H1 (cell line): ENCODE results near the gene RFX3. TPM values are rescaled to one million over a fixed set of nuclear protein-coding genes. Genes with fewer than 3 reads are reported as not detected.

Source experiments
- CTCF ChIA-PET: fragments of 300-600 bp; sonication (Branson Sonifier 250); formaldehyde crosslinking; loops from one replicate; lab custom pipeline; 2021; ENCODE audit not compliant: partially characterized antibody; lab: Charles Lee
- POLR2A ChIA-PET: fragments of 300-600 bp; sonication (Branson Sonifier 250); formaldehyde crosslinking; loops from one replicate; lab custom pipeline; 2021; ENCODE audit warnings: inconsistent platforms; ENCODE audit not compliant: partially characterized antibody; lab: Charles Lee
- DNase-seq, 2 experiments: peaks; one replicate each; pipeline versions ENCODE4 v3.0.0 to v3.0.0-alpha.2; 2010 to 2022; ENCODE audit warnings: low spot score in 2 of 2, low read depth in 1 of 2, mixed read lengths in 1 of 2
- FAIRE-seq: peaks from 2 replicates; lab custom pipeline; 2011; peaks lifted over from hg19 to GRCh38; lab: Jason Lieb, UNC
- H2AFZ ChIP-seq: 2 replicates; pipeline ENCODE4 v1.8.1; 2012; ENCODE audit warnings: low read length, inconsistent platforms
- H2AK5ac ChIP-seq: 2 replicates; pipeline ENCODE4 v1.6.1; 2013; ENCODE audit warnings: low read depth, low read length
- H2BK120ac ChIP-seq: replicated peaks from 2 replicates; pipeline ENCODE3; 2013; ENCODE audit warnings: low read depth, low read length, inconsistent platforms
- H2BK12ac ChIP-seq: 2 replicates; pipeline ENCODE4 v1.6.1; 2013; ENCODE audit warnings: low read depth, low read length
- H2BK15ac ChIP-seq: 2 replicates; pipeline ENCODE4 v1.6.1; 2013; ENCODE audit warnings: low read length
- H2BK20ac ChIP-seq: 2 replicates; pipeline ENCODE4 v1.6.1; 2013; ENCODE audit warnings: low read length
- H2BK5ac ChIP-seq: 2 replicates; pipeline ENCODE4 v1.6.1; 2013; ENCODE audit warnings: low read depth, low read length
- H3K14ac ChIP-seq: 2 replicates; pipeline ENCODE4 v1.6.1; 2013; ENCODE audit warnings: inconsistent platforms; ENCODE audit not compliant: insufficient read length
- H3K18ac ChIP-seq: 2 replicates; pipeline ENCODE4 v1.6.1; 2013; ENCODE audit warnings: low read length; ENCODE audit errors: extremely low read depth
- H3K23ac ChIP-seq: 2 replicates; pipeline ENCODE4 v1.6.1; 2013; ENCODE audit warnings: inconsistent platforms; ENCODE audit not compliant: insufficient read length
- H3K23me2 ChIP-seq: 2 replicates; pipeline ENCODE4 v1.6.1; 2013; ENCODE audit warnings: low read depth, low read length
- H3K27ac ChIP-seq: 2 replicates; pipeline ENCODE4 v1.6.1; 2011; ENCODE audit warnings: low read depth, low read length, inconsistent platforms
- H3K27me3 ChIP-seq, 4 experiments: replicated peaks in 1 of 4; 1 replicate in 1 of 4; 2 replicates in 3 of 4; pipeline versions ENCODE4 v1.6.1 to v1.8.1; 2011 to 2013; ENCODE audit warnings: low read length in 3 of 4, mild to moderate bottlenecking in 3 of 4, inconsistent platforms in 2 of 4, mixed read lengths in 2 of 4, moderate library complexity in 1 of 4; ENCODE audit not compliant: control insufficient read depth in 3 of 4, insufficient read depth in 3 of 4; ENCODE audit errors: extremely low read depth in 1 of 4
- H3K36me3 ChIP-seq, 4 experiments: 2 replicates each; pipeline versions ENCODE4 v1.6.1 to v1.8.1; 2011 to 2013; ENCODE audit warnings: mild to moderate bottlenecking in 4 of 4, low read length in 3 of 4, moderate library complexity in 2 of 4, control low read depth in 1 of 4, inconsistent platforms in 1 of 4; ENCODE audit not compliant: insufficient read depth in 4 of 4, control insufficient read depth in 2 of 4
- H3K4ac ChIP-seq: replicated peaks from 2 replicates; pipeline ENCODE3; 2013; ENCODE audit warnings: low read length, low read depth, mixed read lengths, inconsistent platforms; ENCODE audit not compliant: insufficient read length
- H3K4me1 ChIP-seq, 4 experiments: replicated peaks in 1 of 4; 1 replicate in 1 of 4; 2 replicates in 3 of 4; pipeline versions ENCODE4 v1.6.1 to v1.8.1; 2011 to 2013; ENCODE audit warnings: low read length in 3 of 4, inconsistent platforms in 2 of 4, mixed read lengths in 1 of 4; ENCODE audit not compliant: insufficient read depth in 4 of 4, control insufficient read depth in 3 of 4
- H3K4me2 ChIP-seq, 2 experiments: 2 replicates each; pipeline versions ENCODE4 v1.6.1 to v1.8.1; 2011 to 2013; ENCODE audit warnings: low read depth in 2 of 2, low read length in 2 of 2, control low read depth in 1 of 2, inconsistent platforms in 1 of 2, mild to moderate bottlenecking in 1 of 2; ENCODE audit not compliant: insufficient read depth in 1 of 2
- H3K4me3 ChIP-seq, 4 experiments: fragments of 200-600, 300-600 bp in 1 of 4; sonication (generic), shearing (Covaris generic), sonication (Bioruptor Twin) in 1 of 4; 2 replicates each; pipeline versions ENCODE4 v1.5.1 to v1.8.1; 2011 to 2016; ENCODE audit warnings: low read length in 4 of 4, low read depth in 3 of 4, control low read depth in 2 of 4, inconsistent platforms in 2 of 4, mild to moderate bottlenecking in 2 of 4, mixed read lengths in 1 of 4, moderate library complexity in 1 of 4; ENCODE audit not compliant: insufficient read depth in 2 of 4; ENCODE audit errors: extremely low read depth in 1 of 4
- H3K56ac ChIP-seq: replicated peaks from 2 replicates; pipeline ENCODE3; 2013; ENCODE audit warnings: low read depth, mild to moderate bottlenecking, mixed read lengths, low read length, inconsistent platforms; ENCODE audit not compliant: insufficient read length
- H3K79me1 ChIP-seq: 2 replicates; pipeline ENCODE4 v1.6.1; 2013; ENCODE audit warnings: low read depth, low read length, control low read depth
- H3K79me2 ChIP-seq, 2 experiments: 2 replicates each; pipeline versions ENCODE4 v1.6.1 to v1.8.1; 2012 to 2013; ENCODE audit warnings: low read length in 2 of 2, mild to moderate bottlenecking in 2 of 2, inconsistent platforms in 1 of 2; ENCODE audit not compliant: insufficient read depth in 2 of 2, control insufficient read depth in 1 of 2
- H3K9ac ChIP-seq, 4 experiments: replicated peaks in 1 of 4; 1 replicate in 1 of 4; 2 replicates in 3 of 4; pipeline versions ENCODE4 v1.6.1 to v1.8.1; 2011 to 2013; ENCODE audit warnings: low read depth in 3 of 4, low read length in 3 of 4, control low read depth in 2 of 4, mild to moderate bottlenecking in 2 of 4, moderate library complexity in 2 of 4, inconsistent platforms in 1 of 4; ENCODE audit errors: extremely low read depth in 1 of 4
- H3K9me3 ChIP-seq, 2 experiments: 2 replicates each; pipeline versions ENCODE4 v1.6.1 to v1.8.1; 2012 to 2013; ENCODE audit warnings: mild to moderate bottlenecking in 2 of 2, moderate library complexity in 2 of 2, control low read depth in 1 of 2, inconsistent platforms in 1 of 2, low read depth in 1 of 2, low read length in 1 of 2, mixed read lengths in 1 of 2; ENCODE audit not compliant: insufficient read depth in 2 of 2
- H4K20me1 ChIP-seq, 2 experiments: replicated peaks in 1 of 2; 2 replicates each; pipeline versions ENCODE3 to v1.8.1; 2011 to 2013; ENCODE audit warnings: inconsistent platforms in 2 of 2, low read length in 2 of 2, mild to moderate bottlenecking in 1 of 2; ENCODE audit not compliant: insufficient read depth in 2 of 2, control insufficient read depth in 1 of 2
- H4K5ac ChIP-seq: 2 replicates; pipeline ENCODE4 v1.6.1; 2013; ENCODE audit warnings: low read length, low read depth, mixed read lengths, inconsistent platforms; ENCODE audit not compliant: insufficient read length
- H4K8ac ChIP-seq: 2 replicates; pipeline ENCODE4 v1.8.0; 2013; ENCODE audit warnings: mild to moderate bottlenecking, moderate library complexity, low read length, inconsistent platforms; ENCODE audit not compliant: insufficient read depth; ENCODE audit errors: extremely low read depth
- H4K91ac ChIP-seq: replicated peaks from 2 replicates; pipeline ENCODE3; 2013; ENCODE audit warnings: low read length, mixed read lengths, inconsistent platforms; ENCODE audit not compliant: insufficient read length
- SAP30 ChIP-seq: fragments of 300-600 bp; sonication (generic); IDR thresholded peaks from 2 replicates; pipeline ENCODE4 v1.7.1; 2012; ENCODE audit warnings: low read length, moderate library complexity, mild to moderate bottlenecking, inconsistent platforms; ENCODE audit not compliant: insufficient read depth, insufficient replicate concordance
- WGBS, 2 experiments: shearing (Covaris generic) in 1 of 2; methylation state at CpG; one replicate each; pipeline versions ENCODE4 v1.1.6 to v1.1.7; 2013 to 2015; ENCODE audit warnings: low lambda C conversion rate in 2 of 2, mixed read lengths in 2 of 2, inconsistent platforms in 1 of 2, low coverage in 1 of 2, missing lambda C conversion rate in 1 of 2; ENCODE audit not compliant: insufficient replicate concordance in 2 of 2, insufficient coverage in 1 of 2, insufficient read length in 1 of 2; ENCODE audit errors: extremely low coverage in 1 of 2, missing lambda C conversion rate in 1 of 2; 5-methylcytosine and 5-hydroxymethylcytosine counted together
- polyA plus RNA-seq, 7 experiments: library from polyadenylated mRNA; depleted of rRNA in 3 of 7; stranded (reverse) in 5 of 7; unstranded in 2 of 7; fragments of >200 nt in 5 of 7; fragments of 200-250 nt in 2 of 7; gene quantifications; 1 replicate in 5 of 7; 2 replicates in 1 of 7; 4 replicates in 1 of 7; pipeline versions ENCODE4 v1.2.1 to v1.2.3, GENCODE V29; 2011 to 2013; ENCODE audit warnings: missing spikeins in 2 of 7, mixed read lengths in 2 of 7
- total RNA-seq: library from RNA; stranded (reverse); fragmentation: NEBNext Ultra II Directional; extraction: Animal tissue kit (Norgen Biotek cat#: 25700); gene quantifications from 2 replicates; pipeline ENCODE4 v1.2.1, GENCODE V29; 2021
- TF ChIP-seq, protein P1 (sequence below), 3 experiments: IDR thresholded peaks; 1 replicate in 2 of 3; 2 replicates in 1 of 3; pipeline versions ENCODE4 v1.5.1 to v1.6.1; 2011; ENCODE audit warnings: low read length in 3 of 3, mild to moderate bottlenecking in 3 of 3, inconsistent platforms in 2 of 3, low read depth in 1 of 3, moderate library complexity in 1 of 3; ENCODE audit not compliant: insufficient read depth in 1 of 3; ENCODE audit errors: control extremely low read depth in 1 of 3

Gene RFX3
- total and polyA plus RNA-seq, 2 of the 8 experiments (the other 6 are each of a cell fraction or from before 2014, with no cell fraction given): 4.9 to 22.6 TPM

DNA sequence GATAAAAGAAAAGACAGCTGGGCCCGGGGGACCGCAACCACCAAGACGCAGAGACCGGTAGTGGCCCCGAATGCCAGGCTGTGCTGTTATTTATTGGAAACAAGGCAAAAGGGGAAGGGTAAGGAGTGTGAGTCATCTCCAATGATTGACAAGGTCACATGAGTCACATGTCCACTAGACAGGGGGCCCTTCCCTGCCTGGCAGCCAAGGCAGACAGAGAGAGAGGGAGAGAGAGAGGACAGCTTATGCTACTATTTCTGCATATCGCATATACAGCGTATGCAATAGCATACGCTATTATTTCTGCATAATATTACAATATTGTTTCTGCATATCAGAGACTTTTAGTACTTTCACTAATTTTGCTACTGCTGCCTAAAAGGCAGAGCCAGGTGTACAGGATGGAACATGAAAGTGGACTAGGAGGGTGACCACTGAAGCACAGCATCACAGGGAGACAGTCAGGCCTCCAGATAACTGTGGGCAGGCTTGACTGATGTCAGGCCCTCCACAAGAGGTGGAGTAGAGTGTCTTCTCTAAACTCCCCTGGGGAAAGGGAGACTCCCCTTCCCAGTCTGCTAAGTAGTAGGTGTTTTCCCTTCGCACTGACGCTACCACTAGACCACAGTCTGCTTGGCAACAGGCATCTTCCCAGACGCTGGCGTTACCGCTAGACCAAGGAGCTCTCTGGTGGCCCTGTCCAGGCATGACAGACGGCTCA, 50.3 kb downstream of the RFX3 start:
- Histone ChIP-seq H2BK20ac (no peak overlapping the region), H3K79me1 (0 out of 2 replicates have a peak, but pooled peaks cover 2% of the 10 kb centered on the region), H3K9ac (no peak overlapping the region), H4K8ac (no peak overlapping the region), H3K27ac (no peak overlapping the region), H2BK12ac (no peak overlapping the region), H2AFZ (no peak overlapping the region), H2AK5ac (no peak overlapping the region), H3K4me3 (no peak overlapping the region), H3K27me3 (no peaks in the 10 kb centered on the region), H3K23me2 (no peaks in the 10 kb centered on the region), H4K5ac (no peak overlapping the region), H3K4me1 (peaks cover 0 to 10% (median 5%) of the 10 kb centered on the region in 4 experiments; a peak in 4 of 7 replicates), H3K56ac (no peak overlapping the region), H3K79me2 (peaks cover 0 to 14% of the 10 kb centered on the region in 2 experiments; a peak in 2 of 4 replicates), H4K91ac (no peak overlapping the region), H3K36me3 (no peaks in the 10 kb centered on the region), H3K9me3 (no peaks in the 10 kb centered on the region), H3K23ac (no peak overlapping the region), H2BK5ac (no peak overlapping the region), H4K20me1 (no peaks in the 10 kb centered on the region), H3K18ac (no peak overlapping the region), H3K4me2 (no peak overlapping the region), H3K4ac (no peak overlapping the region), H2BK15ac (no peak overlapping the region), H3K14ac (no peak overlapping the region), H2BK120ac (no peak overlapping the region)
- ChIA-PET POLR2A (no interaction called here), CTCF (interaction anchor here (0.6 to 2.1 kb wide), 3 partner anchors 8 to 15 kb away, joined by 3 to 5 read pairs (median 3); no protein-coding TSS in a partner anchor)
- WGBS, 2 experiments: 84% methylated on average over 14 of the region's 14 CpGs; no CpG with 5 or more reads in 1 of the 2 experiments
- no peak for DNase-seq
- no peak for FAIRE-seq
- no peak for TF ChIP-seq SAP30
- TF ChIP-seq, protein P1, sequence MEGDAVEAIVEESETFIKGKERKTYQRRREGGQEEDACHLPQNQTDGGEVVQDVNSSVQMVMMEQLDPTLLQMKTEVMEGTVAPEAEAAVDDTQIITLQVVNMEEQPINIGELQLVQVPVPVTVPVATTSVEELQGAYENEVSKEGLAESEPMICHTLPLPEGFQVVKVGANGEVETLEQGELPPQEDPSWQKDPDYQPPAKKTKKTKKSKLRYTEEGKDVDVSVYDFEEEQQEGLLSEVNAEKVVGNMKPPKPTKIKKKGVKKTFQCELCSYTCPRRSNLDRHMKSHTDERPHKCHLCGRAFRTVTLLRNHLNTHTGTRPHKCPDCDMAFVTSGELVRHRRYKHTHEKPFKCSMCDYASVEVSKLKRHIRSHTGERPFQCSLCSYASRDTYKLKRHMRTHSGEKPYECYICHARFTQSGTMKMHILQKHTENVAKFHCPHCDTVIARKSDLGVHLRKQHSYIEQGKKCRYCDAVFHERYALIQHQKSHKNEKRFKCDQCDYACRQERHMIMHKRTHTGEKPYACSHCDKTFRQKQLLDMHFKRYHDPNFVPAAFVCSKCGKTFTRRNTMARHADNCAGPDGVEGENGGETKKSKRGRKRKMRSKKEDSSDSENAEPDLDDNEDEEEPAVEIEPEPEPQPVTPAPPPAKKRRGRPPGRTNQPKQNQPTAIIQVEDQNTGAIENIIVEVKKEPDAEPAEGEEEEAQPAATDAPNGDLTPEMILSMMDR (IDR thresholded peaks at IDR 0.05; ENCODE audit: control extremely low read depth in 1 of 3, insufficient read depth in 1 of 3, low read depth in 1 of 3, low read length in 3 of 3): peak in 1 of 3 experiments; percentile 3; a peak in 1 of 4 replicates
